NCI-H345 (cell line): Measurements from ENCODE around the gene TPRG1.

Experiments used
- DNase-seq: peaks from one replicate; lab custom pipeline; 2025; lab: John Stamatoyannopoulos, UW

TPRG1 gene

GRCh38 chr3:189166321-189166720, 5.5 kb upstream of the TPRG1 start:
- no peak for DNase-seq

DNA sequence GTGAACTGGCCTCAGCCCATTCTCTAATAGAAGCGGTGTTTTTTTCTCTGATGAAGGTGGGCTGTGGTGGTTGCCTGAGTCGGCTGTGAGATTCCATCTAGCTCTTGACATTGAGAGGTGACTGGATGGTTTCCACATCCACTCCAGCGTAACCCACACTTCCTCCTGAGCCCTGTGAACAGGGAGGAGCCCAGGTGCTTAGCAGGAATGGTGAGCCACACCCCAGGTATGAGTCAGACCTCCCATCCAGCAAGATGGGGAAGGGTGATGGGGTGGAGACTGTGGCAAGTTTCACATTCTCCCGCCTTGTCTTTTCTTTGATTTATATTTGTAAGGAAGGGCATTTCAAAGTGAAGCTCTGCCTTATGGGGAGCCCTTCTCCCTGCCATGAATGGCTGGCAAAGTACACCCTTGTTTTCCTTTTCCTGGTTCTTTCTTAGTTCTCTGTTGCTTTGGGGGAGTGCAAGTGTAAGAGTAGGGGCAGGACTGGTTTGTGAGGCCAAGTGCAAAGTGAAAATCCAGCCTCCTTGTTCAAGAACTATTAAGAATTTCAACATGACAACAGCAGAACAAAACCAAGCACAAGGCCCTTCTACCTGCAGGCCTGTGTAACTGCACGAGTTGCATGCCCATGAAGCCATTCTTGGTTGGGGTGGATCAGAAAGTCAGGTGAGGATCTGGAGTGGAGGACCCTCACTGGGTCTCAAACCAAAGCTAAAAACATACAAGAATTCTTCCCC, 4.6 kb upstream of the TPRG1 start:
- no peak for DNase-seq

DNA sequence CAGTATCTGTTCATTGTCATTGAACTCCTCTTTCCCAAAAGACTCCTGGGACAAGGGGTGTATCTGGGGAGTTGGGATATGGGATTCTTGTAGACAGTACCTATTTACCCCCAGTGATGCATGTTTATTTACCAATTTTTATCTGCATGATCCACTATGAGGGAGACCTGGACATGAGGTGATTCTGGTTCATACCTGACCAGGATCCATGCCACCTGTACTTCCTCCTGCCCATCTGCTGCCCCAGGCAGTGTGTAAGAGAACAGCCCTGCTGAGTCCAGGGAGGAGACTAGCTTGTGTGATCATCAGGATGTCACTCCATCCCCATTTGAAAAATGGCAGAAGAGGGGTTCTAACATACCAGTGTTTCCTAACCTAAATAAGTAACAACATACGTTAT, 3.1 kb upstream of the TPRG1 start:
- no peak for DNase-seq

DNA sequence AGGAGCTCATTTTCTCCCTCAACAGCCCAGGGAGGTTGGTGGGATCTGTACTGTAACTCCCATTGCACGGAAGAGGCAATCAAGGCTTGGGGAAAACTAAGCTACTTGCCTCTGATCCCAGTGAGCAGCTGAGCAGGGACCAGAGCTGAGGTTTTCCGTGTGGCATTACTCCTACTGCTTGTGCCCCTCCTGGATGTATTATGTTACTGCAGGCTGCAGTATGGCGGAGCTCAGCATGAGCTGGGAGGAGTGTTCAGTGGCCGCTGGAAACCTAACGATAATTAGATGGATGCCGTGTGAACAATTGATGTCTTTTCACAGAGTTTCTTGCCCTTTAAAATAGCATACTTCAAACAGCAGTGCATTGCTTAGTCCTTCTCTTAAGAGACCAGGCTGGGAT, 2.0 kb upstream of the TPRG1 start:
- no peak for DNase-seq

- DNase-seq: no peak
Measured at GRCh38 chr3:189170559-189170958, 1.2 kb upstream of the TPRG1 start.

GRCh38 chr3:189172668-189173419, 1.1 kb downstream of the TPRG1 start:
- no peak for DNase-seq

- DNase-seq: no peak
Measured at GRCh38 chr3:189184566-189184965, 12.8 kb downstream of the TPRG1 start.

DNA sequence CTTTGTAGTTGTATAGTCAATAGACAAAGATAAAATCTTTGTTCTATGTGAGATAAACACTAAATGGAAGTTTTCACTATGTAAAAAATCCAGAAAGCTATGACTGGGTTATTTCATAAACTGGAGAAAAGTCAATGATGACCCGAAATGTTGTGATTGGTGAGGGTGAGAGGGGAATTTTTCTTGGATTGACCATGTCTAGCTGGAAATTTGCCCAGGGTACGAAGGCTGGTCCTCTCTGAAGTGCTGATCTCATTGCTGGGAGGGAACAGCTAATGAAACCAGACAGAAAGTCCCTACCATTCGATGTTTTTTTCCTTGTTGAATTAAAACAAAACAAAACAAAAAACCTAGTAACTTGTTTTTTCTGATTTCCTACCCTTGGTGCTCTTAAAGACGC, 14.3 kb downstream of the TPRG1 start:
- DNase-seq: no peak

DNA sequence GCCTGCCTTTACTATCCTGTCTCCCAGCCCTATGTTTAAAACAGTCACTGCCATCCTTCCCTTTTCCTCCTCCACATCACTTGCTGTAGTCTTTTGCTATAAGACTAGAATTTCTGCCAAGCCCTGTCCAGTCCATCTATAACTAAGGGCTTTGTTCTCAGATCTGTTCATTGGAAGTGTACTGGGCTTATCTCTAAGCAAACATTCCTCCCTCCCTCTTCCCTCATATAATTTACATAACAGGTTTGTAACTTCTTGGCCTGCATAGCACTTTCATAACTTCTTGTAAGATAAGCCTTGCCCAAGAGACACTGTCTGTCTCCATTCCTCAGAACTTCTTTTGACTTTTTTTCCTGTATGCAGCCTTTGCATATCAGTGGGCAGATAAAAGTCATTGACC, 16.7 kb downstream of the TPRG1 start:
- DNase-seq: no peak

- no peak for DNase-seq
Measured at GRCh38 chr3:189192725-189193124, 21.0 kb downstream of the TPRG1 start.

DNA sequence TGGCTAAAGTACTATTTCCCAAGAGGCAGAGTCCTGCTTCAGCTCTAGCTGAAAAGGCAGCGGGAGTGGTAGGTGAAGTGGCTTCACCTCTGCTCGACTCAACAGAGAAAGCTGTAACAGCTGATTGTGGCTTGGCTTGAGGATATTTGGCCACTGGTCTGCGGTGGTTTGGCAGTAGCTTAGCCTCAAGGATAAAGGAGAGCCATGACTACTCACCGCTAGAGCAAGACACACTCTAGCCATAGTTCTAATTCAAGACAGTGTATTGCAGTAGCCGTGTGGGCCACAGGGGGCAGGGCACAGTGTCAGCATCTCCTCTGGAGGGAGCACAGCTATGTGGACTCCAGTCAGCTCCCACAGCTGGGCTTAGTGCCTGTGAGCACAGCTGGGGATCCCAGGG, 23.5 kb downstream of the TPRG1 start:
- no peak for DNase-seq

DNA sequence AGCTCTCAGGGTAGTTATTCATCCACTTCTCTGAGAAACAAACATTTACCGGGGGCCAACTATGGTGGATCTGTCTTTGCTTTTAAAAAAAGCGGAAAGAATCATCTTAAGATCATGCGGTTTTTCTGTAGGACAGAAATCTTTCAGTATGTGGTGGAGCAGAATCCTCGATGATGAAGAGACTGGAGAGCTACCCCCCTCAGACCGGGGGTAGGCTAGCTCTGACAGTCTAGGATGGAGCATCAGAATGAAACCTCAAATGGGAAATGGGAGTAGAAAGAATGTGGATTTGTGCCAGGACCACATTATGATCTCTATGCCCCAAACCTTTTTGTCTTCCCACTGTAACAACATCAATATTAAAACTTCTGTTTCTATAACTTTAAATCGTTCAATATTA, 30.3 kb downstream of the TPRG1 start:
- no peak for DNase-seq

GRCh38 chr3:189202583-189202982, 30.8 kb downstream of the TPRG1 start:
- no peak for DNase-seq

- no peak for DNase-seq
Measured at GRCh38 chr3:189204167-189204866, 32.5 kb downstream of the TPRG1 start.

DNA sequence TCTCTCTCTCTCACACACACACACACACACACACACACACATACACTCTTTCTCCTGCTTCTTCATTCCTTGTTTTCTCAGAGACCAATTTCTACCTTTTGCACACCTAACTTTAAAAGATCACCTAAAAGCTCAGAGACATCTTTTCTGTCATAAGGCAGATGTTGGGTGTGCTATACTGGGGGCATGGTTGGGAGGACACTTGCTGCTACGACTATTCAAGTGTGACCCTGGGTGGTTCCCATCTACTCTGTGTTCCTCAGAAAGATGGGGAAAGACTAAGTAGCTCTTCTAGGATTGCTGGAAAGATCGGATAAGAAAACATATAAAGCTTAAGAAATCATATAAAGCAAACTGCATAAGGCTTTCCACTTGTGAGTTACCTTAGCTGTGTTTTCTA, 33.2 kb downstream of the TPRG1 start:
- DNase-seq: no peak

DNA sequence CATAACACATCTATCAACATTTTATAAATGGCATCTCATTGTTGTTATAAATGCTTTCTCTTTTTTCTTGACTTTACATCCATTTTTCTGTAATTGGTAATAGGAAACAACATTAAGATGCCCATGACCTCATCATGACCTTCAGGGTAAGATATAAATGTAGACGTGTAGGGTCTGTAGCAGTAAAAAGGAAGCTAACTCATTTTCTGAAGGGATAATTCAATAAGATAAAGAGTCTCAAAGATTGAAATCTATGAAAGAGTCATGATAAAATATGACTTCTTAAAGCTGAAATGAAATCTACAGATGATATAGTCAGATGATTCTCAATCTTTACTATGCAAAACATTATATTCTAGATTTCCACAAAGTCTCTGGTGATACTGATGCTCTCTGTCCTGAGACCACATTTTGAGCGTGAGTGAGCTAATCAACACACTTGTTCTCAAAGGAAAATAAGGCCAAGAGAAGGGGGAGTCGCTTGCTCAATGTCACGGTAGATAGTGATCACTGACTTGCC, 38.5 kb downstream of the TPRG1 start:
- DNase-seq: no peak

GRCh38 chr3:189212681-189213080, 40.9 kb downstream of the TPRG1 start:
- DNase-seq: no peak

DNA sequence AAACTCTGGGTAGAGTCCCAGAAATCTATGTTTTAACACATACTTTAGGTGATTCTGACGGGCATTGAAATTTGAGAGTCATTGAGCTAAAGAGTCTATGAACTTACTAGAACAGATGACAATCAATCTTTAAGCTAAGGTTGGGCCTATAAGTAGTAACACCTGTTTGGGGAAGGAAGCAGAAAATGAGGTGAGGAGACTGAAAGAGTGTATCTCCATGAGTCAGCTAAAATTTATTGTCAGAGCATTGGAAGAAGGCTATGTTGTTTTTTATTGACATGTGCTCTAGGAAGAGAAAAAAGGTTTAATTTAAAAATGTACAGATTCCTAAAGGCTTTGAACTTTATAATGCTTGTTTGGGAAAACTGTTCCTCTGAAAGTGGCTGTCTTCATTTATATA, 42.9 kb downstream of the TPRG1 start:
- no peak for DNase-seq

GRCh38 chr3:189222927-189223636, 51.3 kb downstream of the TPRG1 start:
- no peak for DNase-seq

DNA sequence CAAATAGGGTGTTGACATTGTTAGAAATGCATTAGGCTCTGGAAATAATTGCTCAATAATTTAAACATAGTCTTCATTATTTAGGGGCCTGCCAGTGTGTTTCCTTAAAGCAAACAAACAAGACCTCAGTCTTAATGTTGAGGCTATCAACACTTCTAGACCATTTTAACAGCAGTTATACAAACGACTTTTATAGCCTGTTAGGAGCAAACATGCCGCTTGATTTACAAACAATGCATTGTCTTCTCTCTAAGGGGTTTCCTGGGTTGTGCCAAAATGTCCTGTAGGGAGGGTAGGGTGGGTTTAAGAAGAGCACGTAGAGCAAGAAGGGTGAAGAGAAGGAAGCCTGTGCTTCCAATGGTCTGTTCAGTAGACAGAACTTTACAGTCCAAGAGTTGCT, 53.7 kb downstream of the TPRG1 start:
- no peak for DNase-seq

- DNase-seq: no peak
Measured at GRCh38 chr3:189227249-189227648, 55.5 kb downstream of the TPRG1 start.

DNA sequence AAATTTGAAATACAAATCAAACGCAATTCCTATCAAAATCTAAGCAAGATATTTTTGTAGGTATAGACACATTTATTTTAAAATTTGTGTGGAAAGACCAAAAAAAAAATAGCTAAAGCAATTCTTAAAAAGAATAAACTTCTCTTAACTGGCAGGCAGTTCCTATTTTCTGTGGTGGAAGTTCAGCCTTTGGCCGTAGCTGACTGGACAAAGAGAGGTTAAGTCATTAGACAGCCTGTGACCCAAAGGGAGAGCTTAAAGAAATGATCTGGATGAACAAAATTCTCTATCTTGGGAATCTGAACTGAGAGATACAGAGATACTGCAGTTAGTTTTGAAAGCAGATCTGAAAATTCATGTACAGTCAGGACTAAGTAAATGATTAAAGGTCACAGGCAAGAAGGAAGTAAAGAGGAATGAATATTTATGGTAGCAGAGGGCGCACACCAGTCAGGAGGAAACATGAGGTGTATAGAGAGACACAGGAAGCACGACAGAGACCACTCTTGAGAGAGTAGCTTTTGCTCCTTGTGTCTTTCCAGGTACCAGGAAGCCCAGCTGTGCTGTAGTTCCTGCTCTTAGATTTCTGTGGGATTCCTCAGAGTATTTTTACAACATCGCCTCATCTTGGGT, 57.5 kb downstream of the TPRG1 start:
- no peak for DNase-seq
